Naive thymus-derived CD4-positive, alpha-beta T cell (primary cell): ENCODE measurements around the gene DUOXA2. TPM values are rescaled to one million over a fixed set of nuclear protein-coding genes. Genes with fewer than 3 reads are reported as not detected.

Source experiments
- ATAC-seq: fragments of 150-1000 bp; cut with Tn5 transposase; 2 replicates; pipeline ENCODE4 v1.10.0; 2021; ENCODE audit warnings: mild to moderate bottlenecking, moderate library complexity
- CTCF ChIA-PET: fragments of 350-600 bp; sonication (Branson Sonifier 250); formaldehyde crosslinking; loops from one replicate; lab custom pipeline; 2021; ENCODE audit warnings: antibody characterized with exemption; lab: Charles Lee
- POLR2A ChIA-PET: fragments of 350-600 bp; sonication (Branson Sonifier 250); formaldehyde crosslinking; loops from one replicate; lab custom pipeline; 2021; ENCODE audit warnings: antibody characterized with exemption, inconsistent platforms; lab: Charles Lee
- DNase-seq, 9 donors: peaks; one replicate each; pipeline versions ENCODE4 v3.0.0 to v3.0.0-alpha.2; 2020 to 2022; ENCODE audit warnings: mixed read lengths in 1 of 9
- H3K27ac ChIP-seq: one replicate; pipeline ENCODE4 v1.7.0; 2013; ENCODE audit warnings: mild to moderate bottlenecking, low read depth, low read length, moderate library complexity
- H3K27me3 ChIP-seq, 2 donors: one replicate each; pipeline ENCODE4 v1.7.0; 2013; ENCODE audit warnings: low read length in 2 of 2, mild to moderate bottlenecking in 2 of 2, moderate library complexity in 2 of 2; ENCODE audit not compliant: control insufficient read depth in 2 of 2, insufficient read depth in 2 of 2
- H3K36me3 ChIP-seq, 3 experiments: 1 replicate in 2 of 3; 2 replicates in 1 of 3; pipeline ENCODE4 v1.7.0; 2013; ENCODE audit warnings: low read length in 3 of 3, mild to moderate bottlenecking in 3 of 3, moderate library complexity in 1 of 3; ENCODE audit not compliant: insufficient read depth in 3 of 3, control insufficient read depth in 2 of 3
- H3K4me1 ChIP-seq, 2 donors: one replicate each; pipeline ENCODE4 v1.7.0; 2013; ENCODE audit warnings: low read length in 2 of 2, mild to moderate bottlenecking in 2 of 2, moderate library complexity in 1 of 2; ENCODE audit not compliant: control insufficient read depth in 2 of 2, insufficient read depth in 2 of 2
- H3K4me3 ChIP-seq: 2 replicates; pipeline ENCODE4 v1.7.0; 2013; ENCODE audit warnings: mild to moderate bottlenecking, low read length
- H3K9me3 ChIP-seq, 3 experiments: 1 replicate in 2 of 3; 2 replicates in 1 of 3; pipeline ENCODE4 v1.7.0; 2013; ENCODE audit warnings: low read length in 3 of 3; ENCODE audit not compliant: control insufficient read depth in 2 of 3
- H3K27ac Mint-ChIP-seq, 9 donors: one replicate each; pipeline ENCODE4 v1.8.0; 2020 to 2022; ENCODE audit warnings: mixed read lengths in 9 of 9, mild to moderate bottlenecking in 8 of 9, moderate library complexity in 5 of 9, inconsistent platforms in 2 of 9
- H3K27me3 Mint-ChIP-seq, 5 donors: one replicate each; pipeline ENCODE4 v1.8.0; 2021 to 2022; ENCODE audit warnings: mixed read lengths in 5 of 5, mild to moderate bottlenecking in 1 of 5
- H3K36me3 Mint-ChIP-seq, 5 donors: one replicate each; pipeline ENCODE4 v1.8.0; 2020 to 2022; ENCODE audit warnings: mixed read lengths in 5 of 5, mild to moderate bottlenecking in 3 of 5, inconsistent platforms in 1 of 5
- H3K4me1 Mint-ChIP-seq, 7 donors: one replicate each; pipeline ENCODE4 v1.8.0; 2020 to 2022; ENCODE audit warnings: mixed read lengths in 7 of 7, mild to moderate bottlenecking in 3 of 7, inconsistent platforms in 1 of 7
- H3K4me3 Mint-ChIP-seq, 10 donors: one replicate each; pipeline ENCODE4 v1.8.0; 2020 to 2022; ENCODE audit warnings: mild to moderate bottlenecking in 10 of 10, mixed read lengths in 10 of 10, moderate library complexity in 6 of 10, inconsistent platforms in 2 of 10
- H3K9me3 Mint-ChIP-seq, 11 donors: one replicate each; pipeline ENCODE4 v1.8.0; 2020 to 2022; ENCODE audit warnings: mixed read lengths in 11 of 11, mild to moderate bottlenecking in 4 of 11, inconsistent platforms in 1 of 11, moderate library complexity in 1 of 11
- intact Hi-C, 2 donors: fragments of 100-400 bp; cut with micrococcal nuclease; formaldehyde crosslinking; loops; one replicate each; pipeline ENCODE4 v1.15.1; 2023
- polyA plus RNA-seq, 2 donors: library from polyadenylated mRNA; unstranded; fragments of 300-500 nt; fragmentation: Illumina TruSeq; gene quantifications; one replicate each; pipeline ENCODE4 v1.2.3, GENCODE V29; 2021
- total RNA-seq, 6 experiments: library from RNA in 5 of 6; stranded (reverse) in 5 of 6; gene quantifications; 1 replicate in 5 of 6; 2 replicates in 1 of 6; pipeline ENCODE4 v1.2.3 and lab custom pipeline; 2021 to 2026

The DUOXA2 gene
- total and polyA plus RNA-seq, 7 experiments from 2014 or later = not detected

GRCh38 chr15:45129651-45130129 lies 15.6 kb downstream of the DUOXA2 start, which contains the start of the genes DUOX1 and DUOXA1:
Gene DUOX1 (plus strand): TSS chr15:45129994. CDS start chr15:45131967, 1,973 bp downstream.
Gene DUOXA1 (minus strand): TSS chr15:45129879. CDS start chr15:45123014, 6,865 bp downstream.
- peaks cover 0 to 1% (median 0%) of the 10 kb centered on the region in 5 donors for H3K36me3 Mint-ChIP-seq
- H3K9me3 ChIP-seq = no peaks in the 10 kb centered on the region
- peak within 1 kb of the TSS in 9 of 10 donors; percentile 8 to 73 (median 55) for H3K4me3 Mint-ChIP-seq
- H3K36me3 ChIP-seq = no peaks in the 10 kb centered on the region
- intact Hi-C loops = loop anchor here (10.0 kb wide), 2 partner anchors 75 to 485 kb away; no protein-coding TSS in a partner anchor
- H3K27ac Mint-ChIP-seq = no peak within 1 kb of the TSS
- H3K4me3 ChIP-seq = no peak within 1 kb of the TSS
- CTCF ChIA-PET = interaction anchor here (1.1 to 1.4 kb wide), 2 partner anchors 8 to 12 kb away, joined by 3 to 5 read pairs; no protein-coding TSS in a partner anchor
- no peak within 1 kb of the TSS for H3K27ac ChIP-seq
- H3K9me3 Mint-ChIP-seq = peaks cover 0 to 2% (median 0%) of the 10 kb centered on the region in 11 donors
- POLR2A ChIA-PET = no interaction called here
- H3K27me3 ChIP-seq = peaks cover 3 to 11% of the 10 kb centered on the region in 2 donors
- peaks cover 2 to 17% (median 9%) of the 10 kb centered on the region in 7 donors for H3K4me1 Mint-ChIP-seq
- ATAC-seq (peak; percentile 46), DNase-seq (peak in 1 of 9 donors; percentile 32)
- no peaks in the 10 kb centered on the region for H3K4me1 ChIP-seq
- H3K27me3 Mint-ChIP-seq = peaks cover 63 to 84% (median 68%) of the 10 kb centered on the region in 5 donors

GRCh38 chr15:45130291-45131000 lies 16.3 kb downstream of the DUOXA2 start:
- ChIA-PET CTCF (interaction anchor here (1.1 to 1.4 kb wide), 2 partner anchors 9 to 12 kb away, joined by 3 to 5 read pairs; no protein-coding TSS in a partner anchor), POLR2A (no interaction called here)
- intact Hi-C loops = no loop called here
- Mint-ChIP-seq H3K9me3 (peaks cover 0 to 2% (median 0%) of the 10 kb centered on the region in 11 donors), H3K36me3 (peaks cover 0 to 2% (median 0%) of the 10 kb centered on the region in 5 donors), H3K4me1 (peaks cover 4 to 21% (median 12%) of the 10 kb centered on the region in 7 donors), H3K4me3 (peak overlapping the region in 9 of 10 donors; percentile 4 to 73 (median 43)), H3K27ac (no peak overlapping the region), H3K27me3 (peaks cover 58 to 80% (median 65%) of the 10 kb centered on the region in 5 donors)
- H3K27ac ChIP-seq = no peak overlapping the region
- H3K36me3 ChIP-seq = no peaks in the 10 kb centered on the region
- no peak for DNase-seq
- peaks cover 5 to 15% of the 10 kb centered on the region in 2 donors for H3K27me3 ChIP-seq
- H3K4me1 ChIP-seq = no peaks in the 10 kb centered on the region
- ATAC-seq = no peak
- no peaks in the 10 kb centered on the region for H3K9me3 ChIP-seq
- no peak overlapping the region for H3K4me3 ChIP-seq

- H3K4me1 Mint-ChIP-seq = peaks cover 4 to 28% (median 17%) of the 10 kb centered on the region in 7 donors
- no peak overlapping the region for H3K4me3 Mint-ChIP-seq
- ATAC-seq = no peak
- no peak overlapping the region for H3K27ac Mint-ChIP-seq
- Histone ChIP-seq H3K27me3 (peaks cover 5 to 15% of the 10 kb centered on the region in 2 donors), H3K36me3 (no peaks in the 10 kb centered on the region), H3K4me1 (peaks cover 0 to 6% of the 10 kb centered on the region in 2 donors), H3K27ac (no peak overlapping the region), H3K9me3 (no peaks in the 10 kb centered on the region), H3K4me3 (no peak overlapping the region)
- peaks cover 0 to 2% (median 0%) of the 10 kb centered on the region in 5 donors for H3K36me3 Mint-ChIP-seq
- H3K27me3 Mint-ChIP-seq = peaks cover 53 to 76% (median 60%) of the 10 kb centered on the region in 5 donors
- intact Hi-C loops = no loop called here
- ChIA-PET POLR2A (no interaction called here), CTCF (interaction anchor here (1.9 kb wide), 1 partner anchor 13 kb away, joined by 7 read pairs; no protein-coding TSS in a partner anchor)
- H3K9me3 Mint-ChIP-seq = no peaks in the 10 kb centered on the region
- DNase-seq = no peak
Observed at GRCh38 chr15:45131510-45131909, 17.4 kb downstream of the DUOXA2 start.

GRCh38 chr15:45132844-45133560 lies 18.9 kb downstream of the DUOXA2 start:
- intact Hi-C loops = no loop called here
- DNase-seq (no peak), ATAC-seq (no peak)
- Histone ChIP-seq H3K36me3 (no peaks in the 10 kb centered on the region), H3K4me1 (peaks cover 0 to 6% of the 10 kb centered on the region in 2 donors), H3K27ac (no peak overlapping the region), H3K4me3 (no peak overlapping the region), H3K9me3 (no peaks in the 10 kb centered on the region), H3K27me3 (peaks cover 5 to 13% of the 10 kb centered on the region in 2 donors)
- no peak overlapping the region for H3K27ac Mint-ChIP-seq
- CTCF ChIA-PET = interaction anchor here (0.7 to 1.9 kb wide), 4 partner anchors 12 to 22 kb away, joined by 3 to 7 read pairs (median 4); no protein-coding TSS in a partner anchor
- H3K36me3 Mint-ChIP-seq = peaks cover 0 to 2% (median 0%) of the 10 kb centered on the region in 5 donors
- POLR2A ChIA-PET = interaction anchor here (1.5 kb wide), 1 partner anchor 15 kb away, joined by 4 read pairs; no protein-coding TSS in a partner anchor
- H3K9me3 Mint-ChIP-seq = no peaks in the 10 kb centered on the region
- peaks cover 4 to 29% (median 18%) of the 10 kb centered on the region in 7 donors for H3K4me1 Mint-ChIP-seq
- H3K27me3 Mint-ChIP-seq = peaks cover 50 to 76% (median 58%) of the 10 kb centered on the region in 5 donors
- H3K4me3 Mint-ChIP-seq = peak overlapping the region in 1 of 10 donors; percentile 22

- no peaks in the 10 kb centered on the region for H3K9me3 ChIP-seq
- H3K36me3 ChIP-seq = no peaks in the 10 kb centered on the region
- Mint-ChIP-seq H3K27me3 (peaks cover 45 to 70% (median 56%) of the 10 kb centered on the region in 5 donors), H3K4me3 (peak overlapping the region in 1 of 10 donors; percentile 40), H3K36me3 (peaks cover 0 to 2% (median 0%) of the 10 kb centered on the region in 5 donors), H3K9me3 (no peaks in the 10 kb centered on the region), H3K27ac (no peak overlapping the region), H3K4me1 (peaks cover 4 to 25% (median 15%) of the 10 kb centered on the region in 7 donors)
- intact Hi-C loops = no loop called here
- no peak overlapping the region for H3K4me3 ChIP-seq
- no peak for ATAC-seq
- H3K27ac ChIP-seq = no peak overlapping the region
- ChIA-PET POLR2A (no interaction called here), CTCF (interaction anchor here (0.7 to 1.1 kb wide), 2 partner anchors 16 to 22 kb away, joined by 3 to 5 read pairs; no protein-coding TSS in a partner anchor)
- H3K4me1 ChIP-seq = peaks cover 0 to 6% of the 10 kb centered on the region in 2 donors
- DNase-seq = no peak
- H3K27me3 ChIP-seq = peaks cover 5 to 13% of the 10 kb centered on the region in 2 donors
Observed at GRCh38 chr15:45133561-45133920, 19.4 kb downstream of the DUOXA2 start.

- peaks cover 0 to 6% of the 10 kb centered on the region in 2 donors for H3K4me1 ChIP-seq
- no peaks in the 10 kb centered on the region for H3K9me3 ChIP-seq
- intact Hi-C loops = no loop called here
- Mint-ChIP-seq H3K36me3 (peaks cover 0 to 2% (median 0%) of the 10 kb centered on the region in 5 donors), H3K27ac (no peak overlapping the region), H3K9me3 (no peaks in the 10 kb centered on the region), H3K4me3 (peak overlapping the region in 5 of 10 donors; percentile 47 to 76 (median 71)), H3K4me1 (peaks cover 4 to 22% (median 13%) of the 10 kb centered on the region in 7 donors), H3K27me3 (peaks cover 40 to 65% (median 51%) of the 10 kb centered on the region in 5 donors)
- H3K36me3 ChIP-seq = no peaks in the 10 kb centered on the region
- ChIA-PET POLR2A (no interaction called here), CTCF (interaction anchor here (0.7 to 1.1 kb wide), 2 partner anchors 16 to 21 kb away, joined by 3 to 5 read pairs; no protein-coding TSS in a partner anchor)
- H3K27ac ChIP-seq = no peak overlapping the region
- peaks cover 5 to 13% of the 10 kb centered on the region in 2 donors for H3K27me3 ChIP-seq
- DNase-seq = no peak
- no peak for ATAC-seq
- no peak overlapping the region for H3K4me3 ChIP-seq
Observed at GRCh38 chr15:45134046-45134445, 19.9 kb downstream of the DUOXA2 start.
